HG03432 (cell line): ENCODE results near the gene OR2T6.
A peak's percentile ranks its signal among the peaks of the same experiment; 100 is the strongest.
"Not testable (repeated sequence)": the region's sequence is repeated elsewhere in the genome, so short reads cannot be mapped to it uniquely, and the experiment has no call there.

Experiments
- ATAC-seq: cut with Tn5 transposase; IDR thresholded peaks from one replicate; pipeline ENCODE4 v1.9.1; 2021; ENCODE audit warnings: mild to moderate bottlenecking, moderate library complexity; ENCODE audit not compliant: unreplicated experiment

The OR2T6 gene

GRCh38 chr1:248432201-248432600 lies 56.7 kb downstream of the OR2T6 start:
- peak; percentile 44 for ATAC-seq

GRCh38 chr1:248433811-248434415 lies 58.4 kb downstream of the OR2T6 start:
- ATAC-seq = not testable (repeated sequence)

- peak; percentile 51 for ATAC-seq
Measured at GRCh38 chr1:248434913-248435312, 59.4 kb downstream of the OR2T6 start.

- peak; percentile 47 for ATAC-seq
Measured at GRCh38 chr1:248436303-248436702, 60.8 kb downstream of the OR2T6 start.

GRCh38 chr1:248438668-248439067 lies 63.1 kb downstream of the OR2T6 start:
- ATAC-seq = not testable (repeated sequence)

GRCh38 chr1:248439283-248439682 lies 63.7 kb downstream of the OR2T6 start:
- ATAC-seq = not testable (repeated sequence)
